ENCODE measurements around the gene CERT1.

Gene CERT1

GRCh38 chr5:75471193-75471592, 40.2 kb downstream of the CERT1 start:
- DNase-seq = no peak

- DNase-seq = no peak
Observed at GRCh38 chr5:75469017-75469416, 42.4 kb downstream of the CERT1 start.

- no peak for DNase-seq
Observed at GRCh38 chr5:75468593-75468992, 42.8 kb downstream of the CERT1 start.

GRCh38 chr5:75466006-75466716, 45.3 kb downstream of the CERT1 start:
- no peak for DNase-seq

- DNase-seq = no peak
Observed at GRCh38 chr5:75465480-75465879, 45.9 kb downstream of the CERT1 start.

- DNase-seq = no peak
Observed at GRCh38 chr5:75463726-75464125, 47.7 kb downstream of the CERT1 start.

GRCh38 chr5:75461679-75462078, 49.8 kb downstream of the CERT1 start:
- no peak for DNase-seq

GRCh38 chr5:75460942-75461610, 50.4 kb downstream of the CERT1 start:
- DNase-seq = no peak

GRCh38 chr5:75460532-75460931, 50.9 kb downstream of the CERT1 start:
- no peak for DNase-seq

- no peak for DNase-seq
Observed at GRCh38 chr5:75457691-75458090, 53.7 kb downstream of the CERT1 start.

- no peak for DNase-seq
Observed at GRCh38 chr5:75457161-75457560, 54.3 kb downstream of the CERT1 start.

GRCh38 chr5:75450069-75450468, 61.4 kb downstream of the CERT1 start:
- DNase-seq = no peak

- no peak for DNase-seq
Observed at GRCh38 chr5:75446068-75446467, 65.4 kb downstream of the CERT1 start.

- DNase-seq = no peak
Observed at GRCh38 chr5:75441560-75441959, 69.9 kb downstream of the CERT1 start.

- DNase-seq = no peak
Observed at GRCh38 chr5:75439276-75439675, 72.2 kb downstream of the CERT1 start.

GRCh38 chr5:75438722-75439121, 72.7 kb downstream of the CERT1 start:
- DNase-seq = no peak

- no peak for DNase-seq
Observed at GRCh38 chr5:75435096-75435495, 76.3 kb downstream of the CERT1 start.

- no peak for DNase-seq
Observed at GRCh38 chr5:75433814-75434506, 77.5 kb downstream of the CERT1 start.

GRCh38 chr5:75414241-75414640, 97.2 kb downstream of the CERT1 start:
- DNase-seq = no peak

GRCh38 chr5:75412111-75412990, 99.1 kb downstream of the CERT1 start:
- no peak for DNase-seq

GRCh38 chr5:75405296-75405695, 106.1 kb downstream of the CERT1 start:
- no peak for DNase-seq

GRCh38 chr5:75395277-75395676, 116.2 kb downstream of the CERT1 start:
- DNase-seq = no peak

GRCh38 chr5:75389430-75389829, 122.0 kb downstream of the CERT1 start:
- no peak for DNase-seq
